ENCODE results near the gene SORCS2.

GRCh38 chr4:7204656-7205387 lies 12.5 kb downstream of the SORCS2 start:
- no peak for TF ChIP-seq CTCF (IDR thresholded peaks at IDR 0.05)
- no peak for TF ChIP-seq POLR2A (IDR thresholded peaks at IDR 0.05)

All from right lobe of liver (tissue), 4 donors.